GM19240 (cell line): ENCODE data around the gene LRRC15.

Source experiments
- DNase-seq: peaks from one replicate; pipeline ENCODE4 v3.0.0; 2011; ENCODE audit warnings: low spot score; ENCODE audit not compliant: insufficient read length

The LRRC15 gene

GRCh38 chr3:194320744-194321243 is 48.7 kb downstream of the LRRC15 start:
- DNase-seq = no peak

- no peak for DNase-seq
These were observed 49.4 kb downstream of the LRRC15 start for GRCh38 chr3:194320100-194320499.

- DNase-seq = no peak
These were observed 50.9 kb downstream of the LRRC15 start for GRCh38 chr3:194318511-194319161.

- DNase-seq = no peak
These were observed 52.6 kb downstream of the LRRC15 start for GRCh38 chr3:194316918-194317317.

- no peak for DNase-seq
These were observed 53.6 kb downstream of the LRRC15 start for GRCh38 chr3:194315965-194316361.

GRCh38 chr3:194315088-194315964 is 54.2 kb downstream of the LRRC15 start:
- DNase-seq = peak; percentile 79

- DNase-seq = no peak
These were observed 55.0 kb downstream of the LRRC15 start for GRCh38 chr3:194314388-194315068.

GRCh38 chr3:194313560-194314387 is 55.8 kb downstream of the LRRC15 start:
- no peak for DNase-seq

- no peak for DNase-seq
These were observed 56.7 kb downstream of the LRRC15 start for GRCh38 chr3:194312743-194313281.

- DNase-seq = no peak
These were observed 57.3 kb downstream of the LRRC15 start for GRCh38 chr3:194312186-194312742.

- DNase-seq = no peak
These were observed 58.5 kb downstream of the LRRC15 start for GRCh38 chr3:194311000-194311399.

- no peak for DNase-seq
These were observed 59.3 kb downstream of the LRRC15 start for GRCh38 chr3:194310060-194310835.

- no peak for DNase-seq
These were observed 60.7 kb downstream of the LRRC15 start for GRCh38 chr3:194308601-194309449.

GRCh38 chr3:194307849-194308248 is 61.7 kb downstream of the LRRC15 start:
- no peak for DNase-seq

- no peak for DNase-seq
These were observed 62.5 kb downstream of the LRRC15 start for GRCh38 chr3:194306771-194307640.

GRCh38 chr3:194306109-194306686 is 63.3 kb downstream of the LRRC15 start:
- DNase-seq = no peak

- no peak for DNase-seq
These were observed 64.0 kb downstream of the LRRC15 start for GRCh38 chr3:194305356-194306108.
